ENCODE results near the gene PAX2. TPM values are rescaled to one million over a fixed set of nuclear protein-coding genes. Genes with fewer than 3 reads are reported as not detected.

The PAX2 gene
- total and polyA plus RNA-seq, 2 of the 13 experiments (the other 11 are each of a cell fraction or from before 2014, with no cell fraction given), result not detected

DNA sequence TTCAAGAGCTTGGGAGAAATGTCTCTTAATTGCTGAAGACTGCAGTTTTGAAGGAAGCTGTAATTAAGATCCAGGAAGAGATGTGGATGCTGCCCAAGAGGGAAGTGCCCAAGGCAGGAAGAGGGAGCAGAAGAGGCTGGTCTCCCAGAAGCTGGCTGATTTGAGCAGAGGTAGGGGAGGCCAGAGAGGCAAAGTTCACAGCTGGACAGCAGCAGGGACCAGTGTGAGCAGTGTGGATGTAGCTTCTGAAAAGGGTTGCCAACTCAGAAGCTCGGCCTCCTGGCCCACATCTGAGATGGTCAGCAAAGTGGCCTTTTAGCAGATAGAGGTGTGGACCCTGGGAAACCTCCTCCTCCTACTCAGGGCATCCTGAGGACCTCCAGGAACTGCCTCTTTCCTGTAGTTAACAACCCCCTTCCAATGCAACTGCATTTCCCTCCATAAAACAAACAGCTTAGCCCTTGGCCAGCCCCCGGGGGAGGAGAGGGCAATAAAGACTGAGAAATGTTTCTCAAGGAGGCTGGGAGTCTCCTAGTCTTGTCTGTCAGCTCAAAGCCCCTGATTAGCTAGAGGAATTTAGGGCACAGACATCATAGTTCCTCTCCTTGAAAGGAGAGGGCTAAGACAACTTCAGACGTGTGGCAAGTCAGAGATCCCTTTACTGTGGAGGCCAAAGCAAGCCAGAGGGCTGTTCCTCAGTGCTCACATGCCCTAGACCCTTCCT is 69.5 kb downstream of the PAX2 start:
- WGBS (ENCODE audit: low lambda C conversion rate), result 0% methylated on average over 1 of the region's 3 CpGs
- H3K27me3 ChIP-seq (ENCODE audit: control insufficient read depth in 1 of 2, insufficient read depth in 2 of 2, low read length in 2 of 2), result peaks cover 9 to 61% of the 10 kb centered on the region in 2 experiments; a peak in 4 of 5 replicates
- no peaks in the 10 kb centered on the region for H3K9me3 ChIP-seq (ENCODE audit: low read length)
- H4K20me1 ChIP-seq (ENCODE audit: insufficient read depth, low read length), result no peaks in the 10 kb centered on the region
- ATAC-seq, result peak; percentile 25; the same call in 1 of the 3 replicates
- no peaks in the 10 kb centered on the region for H3K79me2 ChIP-seq (ENCODE audit: insufficient read depth, low read length)
- no peak for FAIRE-seq
- no peaks in the 10 kb centered on the region for H3K36me3 ChIP-seq (replicated peaks in 1 of 2; ENCODE audit: control insufficient read depth in 1 of 2, insufficient read depth in 2 of 2, low read length in 2 of 2)
- BruUV-seq (replicated peaks), result no TSS peak
- no peak overlapping the region for H3K27ac ChIP-seq (ENCODE audit: extremely low read length, insufficient read depth, low read length)
- in situ Hi-C loops (cut with HindIII; ENCODE audit: extremely low pct_ligation_motif_present, low pct_unique_long_range_greater_than_20kb), result no loop called here
- no peak for DNase-seq (ENCODE audit: low spot score)
- intact Hi-C loops (cut with micrococcal nuclease; ENCODE audit: unreplicated experiment), result no loop called here
- ChIA-PET POLR2A (no interaction called here), CTCF (ENCODE audit: low intra/inter-chr PET ratio, low total read pairs) (no interaction called here)
- H3K4me2 ChIP-seq (ENCODE audit: low read depth, low read length), result no peak overlapping the region
- no peak overlapping the region for H3K4me3 ChIP-seq (replicated peaks in 1 of 3; ENCODE audit: insufficient read depth in 1 of 3, low read depth in 2 of 3, low read length in 3 of 3)
- no peak overlapping the region for H2AFZ ChIP-seq (ENCODE audit: low read length)
- TF ChIP-seq ZNF263 (CRISPR knock-in tag; IDR thresholded peaks at IDR 0.05) (no peak), SRSF4 (IDR thresholded peaks at IDR 0.05; ENCODE audit: low read depth, low read length, poor library complexity, severe bottlenecking) (no peak), RNF2 (conservative IDR thresholded peaks at IDR 0.05; ENCODE audit: low read depth) (no peak), HNF4A (CRISPR knock-in tag; IDR thresholded peaks at IDR 0.05) (no peak), NR1H2 (CRISPR knock-in tag; IDR thresholded peaks at IDR 0.05; ENCODE audit: borderline replicate concordance, low read depth) (no peak), ZEB1 (IDR thresholded peaks at IDR 0.05; ENCODE audit: insufficient replicate concordance, low read depth) (no peak), ATAD3A (CRISPR knock-in tag; IDR thresholded peaks at IDR 0.05) (no peak), ZBTB3 (CRISPR knock-in tag; IDR thresholded peaks at IDR 0.05; ENCODE audit: borderline replicate concordance, low read depth) (no peak), KLF11 (CRISPR knock-in tag; IDR thresholded peaks at IDR 0.05) (no peak), NFRKB (IDR thresholded peaks at IDR 0.05) (no peak), PAF1 (CRISPR knock-in tag; IDR thresholded peaks at IDR 0.05) (no peak)
- TF ChIP-seq, protein P1, sequence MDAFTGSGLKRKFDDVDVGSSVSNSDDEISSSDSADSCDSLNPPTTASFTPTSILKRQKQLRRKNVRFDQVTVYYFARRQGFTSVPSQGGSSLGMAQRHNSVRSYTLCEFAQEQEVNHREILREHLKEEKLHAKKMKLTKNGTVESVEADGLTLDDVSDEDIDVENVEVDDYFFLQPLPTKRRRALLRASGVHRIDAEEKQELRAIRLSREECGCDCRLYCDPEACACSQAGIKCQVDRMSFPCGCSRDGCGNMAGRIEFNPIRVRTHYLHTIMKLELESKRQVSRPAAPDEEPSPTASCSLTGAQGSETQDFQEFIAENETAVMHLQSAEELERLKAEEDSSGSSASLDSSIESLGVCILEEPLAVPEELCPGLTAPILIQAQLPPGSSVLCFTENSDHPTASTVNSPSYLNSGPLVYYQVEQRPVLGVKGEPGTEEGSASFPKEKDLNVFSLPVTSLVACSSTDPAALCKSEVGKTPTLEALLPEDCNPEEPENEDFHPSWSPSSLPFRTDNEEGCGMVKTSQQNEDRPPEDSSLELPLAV (CRISPR knock-in tag; conservative IDR thresholded peaks at IDR 0.05; ENCODE audit: low read depth), result no peak
- TF ChIP-seq, protein P2, sequence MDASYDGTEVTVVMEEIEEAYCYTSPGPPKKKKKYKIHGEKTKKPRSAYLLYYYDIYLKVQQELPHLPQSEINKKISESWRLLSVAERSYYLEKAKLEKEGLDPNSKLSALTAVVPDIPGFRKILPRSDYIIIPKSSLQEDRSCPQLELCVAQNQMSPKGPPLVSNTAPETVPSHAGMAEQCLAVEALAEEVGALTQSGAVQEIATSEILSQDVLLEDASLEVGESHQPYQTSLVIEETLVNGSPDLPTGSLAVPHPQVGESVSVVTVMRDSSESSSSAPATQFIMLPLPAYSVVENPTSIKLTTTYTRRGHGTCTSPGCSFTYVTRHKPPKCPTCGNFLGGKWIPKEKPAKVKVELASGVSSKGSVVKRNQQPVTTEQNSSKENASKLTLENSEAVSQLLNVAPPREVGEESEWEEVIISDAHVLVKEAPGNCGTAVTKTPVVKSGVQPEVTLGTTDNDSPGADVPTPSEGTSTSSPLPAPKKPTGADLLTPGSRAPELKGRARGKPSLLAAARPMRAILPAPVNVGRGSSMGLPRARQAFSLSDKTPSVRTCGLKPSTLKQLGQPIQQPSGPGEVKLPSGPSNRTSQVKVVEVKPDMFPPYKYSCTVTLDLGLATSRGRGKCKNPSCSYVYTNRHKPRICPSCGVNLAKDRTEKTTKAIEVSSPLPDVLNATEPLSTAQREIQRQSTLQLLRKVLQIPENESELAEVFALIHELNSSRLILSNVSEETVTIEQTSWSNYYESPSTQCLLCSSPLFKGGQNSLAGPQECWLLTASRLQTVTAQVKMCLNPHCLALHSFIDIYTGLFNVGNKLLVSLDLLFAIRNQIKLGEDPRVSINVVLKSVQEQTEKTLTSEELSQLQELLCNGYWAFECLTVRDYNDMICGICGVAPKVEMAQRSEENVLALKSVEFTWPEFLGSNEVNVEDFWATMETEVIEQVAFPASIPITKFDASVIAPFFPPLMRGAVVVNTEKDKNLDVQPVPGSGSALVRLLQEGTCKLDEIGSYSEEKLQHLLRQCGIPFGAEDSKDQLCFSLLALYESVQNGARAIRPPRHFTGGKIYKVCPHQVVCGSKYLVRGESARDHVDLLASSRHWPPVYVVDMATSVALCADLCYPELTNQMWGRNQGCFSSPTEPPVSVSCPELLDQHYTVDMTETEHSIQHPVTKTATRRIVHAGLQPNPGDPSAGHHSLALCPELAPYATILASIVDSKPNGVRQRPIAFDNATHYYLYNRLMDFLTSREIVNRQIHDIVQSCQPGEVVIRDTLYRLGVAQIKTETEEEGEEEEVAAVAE (CRISPR knock-in tag; IDR thresholded peaks at IDR 0.05; ENCODE audit: borderline replicate concordance), result no peak
- TF ChIP-seq, protein P3, sequence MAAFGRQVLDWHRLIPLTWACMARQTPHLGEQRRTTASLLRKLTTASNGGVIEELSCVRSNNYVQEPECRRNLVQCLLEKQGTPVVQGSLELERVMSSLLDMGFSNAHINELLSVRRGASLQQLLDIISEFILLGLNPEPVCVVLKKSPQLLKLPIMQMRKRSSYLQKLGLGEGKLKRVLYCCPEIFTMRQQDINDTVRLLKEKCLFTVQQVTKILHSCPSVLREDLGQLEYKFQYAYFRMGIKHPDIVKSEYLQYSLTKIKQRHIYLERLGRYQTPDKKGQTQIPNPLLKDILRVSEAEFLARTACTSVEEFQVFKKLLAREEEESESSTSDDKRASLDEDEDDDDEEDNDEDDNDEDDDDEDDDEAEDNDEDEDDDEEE (CRISPR knock-in tag; IDR thresholded peaks at IDR 0.05), result no peak
- peaks cover 10% of the 10 kb centered on the region for H3K4me1 ChIP-seq (ENCODE audit: insufficient read depth, low read length)
- H3K9ac ChIP-seq (ENCODE audit: insufficient read depth, low read depth, low read length), result no peak overlapping the region

All from HepG2 (cell line).